ENCODE measurements around the gene GSG1.

GSG1 gene
- long read RNA-seq = 0 reads

GRCh38 chr12:13103391-13104033, at the start of gene GSG1:
TSS of gene GSG1 (minus strand) at chr12:13103667. CDS start at chr12:13103512, 155 bp downstream.
- no peak for DNase-seq (ENCODE audit: low read depth in 1 of 2, low spot score in 1 of 2)
- Histone ChIP-seq H3K4me3 (replicated peaks; ENCODE audit: insufficient read depth, low read length) (no peak within 1 kb of the TSS), H3K27ac (replicated peaks) (peak within 1 kb of the TSS; percentile 98; the same call in 1 of the 2 replicates), H3K27me3 (ENCODE audit: insufficient read depth, poor library complexity, severe bottlenecking) (no peaks in the 10 kb centered on the region)
- no peak for TF ChIP-seq REST (IDR thresholded peaks at IDR 0.05; ENCODE audit: insufficient replicate concordance, low read depth)
- TF ChIP-seq GABPA (IDR thresholded peaks at IDR 0.05; ENCODE audit: low read depth) = no peak
- no peak for TF ChIP-seq SPI1 (IDR thresholded peaks at IDR 0.05; ENCODE audit: borderline replicate concordance, low read depth)
- TF ChIP-seq POLR2AphosphoS5 (IDR thresholded peaks at IDR 0.05; ENCODE audit: low read depth) = no peak
- no peak for TF ChIP-seq CTCF (IDR thresholded peaks at IDR 0.05; ENCODE audit: insufficient read depth, low read length)

- no peak overlapping the region for H3K4me3 ChIP-seq (replicated peaks; ENCODE audit: insufficient read depth, low read length)
- no peak for TF ChIP-seq POLR2AphosphoS5 (IDR thresholded peaks at IDR 0.05; ENCODE audit: low read depth)
- no peak for TF ChIP-seq SPI1 (IDR thresholded peaks at IDR 0.05; ENCODE audit: borderline replicate concordance, low read depth)
- no peak for TF ChIP-seq GABPA (IDR thresholded peaks at IDR 0.05; ENCODE audit: low read depth)
- TF ChIP-seq REST (IDR thresholded peaks at IDR 0.05; ENCODE audit: insufficient replicate concordance, low read depth) = no peak
- no peak for TF ChIP-seq CTCF (IDR thresholded peaks at IDR 0.05; ENCODE audit: insufficient read depth, low read length)
- no peak overlapping the region for H3K27ac ChIP-seq (replicated peaks)
- no peaks in the 10 kb centered on the region for H3K27me3 ChIP-seq (ENCODE audit: insufficient read depth, poor library complexity, severe bottlenecking)
- DNase-seq (ENCODE audit: low read depth in 1 of 2, low spot score in 1 of 2) = no peak
Measured at GRCh38 chr12:13153180-13153579, 49.7 kb upstream of the GSG1 start.

- Histone ChIP-seq H3K27ac (replicated peaks) (no peak overlapping the region), H3K27me3 (ENCODE audit: insufficient read depth, poor library complexity, severe bottlenecking) (no peaks in the 10 kb centered on the region), H3K4me3 (replicated peaks; ENCODE audit: insufficient read depth, low read length) (no peak overlapping the region)
- no peak for TF ChIP-seq SPI1 (IDR thresholded peaks at IDR 0.05; ENCODE audit: borderline replicate concordance, low read depth)
- no peak for TF ChIP-seq POLR2AphosphoS5 (IDR thresholded peaks at IDR 0.05; ENCODE audit: low read depth)
- no peak for TF ChIP-seq REST (IDR thresholded peaks at IDR 0.05; ENCODE audit: insufficient replicate concordance, low read depth)
- TF ChIP-seq GABPA (IDR thresholded peaks at IDR 0.05; ENCODE audit: low read depth) = no peak
- no peak for TF ChIP-seq CTCF (IDR thresholded peaks at IDR 0.05; ENCODE audit: insufficient read depth, low read length)
- no peak for DNase-seq (ENCODE audit: low read depth in 1 of 2, low spot score in 1 of 2)
Measured at GRCh38 chr12:13152756-13153155, 49.3 kb upstream of the GSG1 start.
